ENCODE measurements around the gene CEP112. TPM values are rescaled to one million over a fixed set of nuclear protein-coding genes. Genes with fewer than 3 reads are reported as not detected.

The CEP112 gene
- total and polyA plus RNA-seq, 2 of the 8 experiments (the other 6 are each of a cell fraction or from before 2014, with no cell fraction given): 0.62 to 3.1 TPM

- FAIRE-seq: no peak
Measured at GRCh38 chr17:65994114-65994513, 197.8 kb downstream of the CEP112 start.

More at GRCh38 chr17:65994114-65994513, 197.8 kb downstream of the CEP112 start:
- TF ChIP-seq KDM4A (IDR thresholded peaks at IDR 0.05; ENCODE audit: low read depth, low read length, severe bottlenecking) (no peak), CREB1 (IDR thresholded peaks at IDR 0.05) (no peak), SP4 (IDR thresholded peaks at IDR 0.05; ENCODE audit: low read length) (no peak), TCF12 (IDR thresholded peaks at IDR 0.05; ENCODE audit: low read depth, low read length) (no peak), ATF3 (IDR thresholded peaks at IDR 0.05; ENCODE audit: insufficient read depth, low read depth, low read length) (no peak)
- TF ChIP-seq, protein P1, sequence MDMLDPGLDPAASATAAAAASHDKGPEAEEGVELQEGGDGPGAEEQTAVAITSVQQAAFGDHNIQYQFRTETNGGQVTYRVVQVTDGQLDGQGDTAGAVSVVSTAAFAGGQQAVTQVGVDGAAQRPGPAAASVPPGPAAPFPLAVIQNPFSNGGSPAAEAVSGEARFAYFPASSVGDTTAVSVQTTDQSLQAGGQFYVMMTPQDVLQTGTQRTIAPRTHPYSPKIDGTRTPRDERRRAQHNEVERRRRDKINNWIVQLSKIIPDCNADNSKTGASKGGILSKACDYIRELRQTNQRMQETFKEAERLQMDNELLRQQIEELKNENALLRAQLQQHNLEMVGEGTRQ (IDR thresholded peaks at IDR 0.05; ENCODE audit: low read length): no peak
- 90% methylated on average over 2 of the region's 2 CpGs; no CpG with 5 or more reads in 1 of the 2 experiments for WGBS, 2 experiments (ENCODE audit: extremely low coverage in 1 of 2, insufficient coverage in 1 of 2, insufficient read length in 1 of 2, insufficient replicate concordance in 2 of 2, low coverage in 1 of 2, low lambda C conversion rate in 2 of 2, missing lambda C conversion rate in 1 of 2)
- no peaks in the 10 kb centered on the region for H3K4me1 ChIP-seq (replicated peaks in 1 of 4; ENCODE audit: control insufficient read depth in 3 of 4, insufficient read depth in 4 of 4, low read length in 3 of 4)
- no peaks in the 10 kb centered on the region for H3K36me3 ChIP-seq (ENCODE audit: control insufficient read depth in 2 of 4, insufficient read depth in 4 of 4, low read length in 3 of 4)
- no peaks in the 10 kb centered on the region for H3K79me1 ChIP-seq (ENCODE audit: low read depth, low read length)
- no peak overlapping the region for H3K4me2 ChIP-seq (ENCODE audit: insufficient read depth in 1 of 2, low read depth in 2 of 2, low read length in 2 of 2)
- no peak overlapping the region for H2BK5ac ChIP-seq (ENCODE audit: low read depth, low read length)
- H2BK20ac ChIP-seq (ENCODE audit: low read length): no peak overlapping the region
- H3K18ac ChIP-seq (ENCODE audit: extremely low read depth, low read length): no peak overlapping the region
- H4K5ac ChIP-seq (ENCODE audit: insufficient read length, low read depth, low read length): no peak overlapping the region
- no peak overlapping the region for H2BK15ac ChIP-seq (ENCODE audit: low read length)
- H3K23ac ChIP-seq (ENCODE audit: insufficient read length): no peak overlapping the region
- no peak overlapping the region for H3K4me3 ChIP-seq (ENCODE audit: extremely low read depth in 1 of 4, insufficient read depth in 2 of 4, low read depth in 3 of 4, low read length in 4 of 4)
- ChIA-PET POLR2A (ENCODE audit: partially characterized antibody) (no interaction called here), CTCF (ENCODE audit: partially characterized antibody) (interaction anchor here (0.6 to 1.7 kb wide), 3 partner anchors 100 to 763 kb away, joined by 3 to 5 read pairs (median 3); no protein-coding TSS in a partner anchor)
- no peaks in the 10 kb centered on the region for H3K79me2 ChIP-seq (ENCODE audit: control insufficient read depth in 1 of 2, insufficient read depth in 2 of 2, low read length in 2 of 2)
- H3K4ac ChIP-seq (replicated peaks; ENCODE audit: insufficient read length, low read depth, low read length): no peak overlapping the region
- H4K91ac ChIP-seq (replicated peaks; ENCODE audit: insufficient read length, low read length): no peak overlapping the region
- H3K27ac ChIP-seq (ENCODE audit: low read depth, low read length): no peak overlapping the region
- no peak overlapping the region for H2AFZ ChIP-seq (ENCODE audit: low read length)
- H3K23me2 ChIP-seq (ENCODE audit: low read depth, low read length): no peaks in the 10 kb centered on the region
- no peaks in the 10 kb centered on the region for H4K20me1 ChIP-seq (replicated peaks in 1 of 2; ENCODE audit: control insufficient read depth in 1 of 2, insufficient read depth in 2 of 2, low read length in 2 of 2)
- H3K9me3 ChIP-seq (ENCODE audit: insufficient read depth in 2 of 2, low read depth in 1 of 2, low read length in 1 of 2): no peaks in the 10 kb centered on the region
- H3K56ac ChIP-seq (replicated peaks; ENCODE audit: insufficient read length, low read depth, low read length): no peak overlapping the region
- H2BK12ac ChIP-seq (ENCODE audit: low read depth, low read length): no peak overlapping the region
- no peaks in the 10 kb centered on the region for H3K27me3 ChIP-seq (replicated peaks in 1 of 4; ENCODE audit: control insufficient read depth in 3 of 4, extremely low read depth in 1 of 4, insufficient read depth in 3 of 4, low read length in 3 of 4)
- no peak overlapping the region for H2AK5ac ChIP-seq (ENCODE audit: low read depth, low read length)
- no peak overlapping the region for H3K14ac ChIP-seq (ENCODE audit: insufficient read length)
- no peak overlapping the region for H2BK120ac ChIP-seq (replicated peaks; ENCODE audit: low read depth, low read length)
- no peak overlapping the region for H4K8ac ChIP-seq (ENCODE audit: extremely low read depth, insufficient read depth, low read length)
- no peak overlapping the region for H3K9ac ChIP-seq (replicated peaks in 1 of 4; ENCODE audit: extremely low read depth in 1 of 4, low read depth in 3 of 4, low read length in 3 of 4)
- DNase-seq (ENCODE audit: low read depth in 1 of 2, low spot score in 2 of 2): no peak

All from H1 (cell line).